ENCODE results near the gene DAZL.

DAZL gene

DNA sequence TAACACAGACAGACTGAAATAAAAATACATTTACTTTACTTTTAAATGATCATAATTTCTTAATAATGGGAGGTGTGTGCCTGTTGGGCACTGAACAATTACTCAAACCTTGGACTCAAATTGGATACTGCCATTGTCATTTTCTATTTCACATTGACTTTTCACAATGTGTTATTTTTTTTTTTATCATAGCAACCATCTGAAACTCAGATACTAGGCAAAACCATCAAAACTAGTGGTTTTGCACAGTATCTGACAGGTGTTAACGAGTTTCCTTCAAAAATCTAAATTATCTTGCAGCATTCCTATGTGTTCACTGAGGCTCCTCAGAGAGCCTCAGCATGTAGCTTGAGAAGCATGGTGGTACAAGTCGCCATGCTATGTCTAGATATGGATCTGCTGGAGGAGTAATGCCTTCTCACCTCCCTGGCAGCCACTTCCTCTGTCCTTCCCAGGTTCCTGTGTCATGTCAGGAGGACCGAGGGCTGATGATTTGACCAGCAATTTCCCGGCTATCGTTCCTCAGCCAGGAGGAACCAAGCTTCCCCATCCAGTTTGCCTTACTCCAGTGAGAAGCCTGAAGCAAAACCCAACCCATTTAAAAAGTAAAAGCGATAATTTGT is 61.9 kb downstream of the DAZL start:
- no peak for DNase-seq (ENCODE audit: low read depth)

DNA sequence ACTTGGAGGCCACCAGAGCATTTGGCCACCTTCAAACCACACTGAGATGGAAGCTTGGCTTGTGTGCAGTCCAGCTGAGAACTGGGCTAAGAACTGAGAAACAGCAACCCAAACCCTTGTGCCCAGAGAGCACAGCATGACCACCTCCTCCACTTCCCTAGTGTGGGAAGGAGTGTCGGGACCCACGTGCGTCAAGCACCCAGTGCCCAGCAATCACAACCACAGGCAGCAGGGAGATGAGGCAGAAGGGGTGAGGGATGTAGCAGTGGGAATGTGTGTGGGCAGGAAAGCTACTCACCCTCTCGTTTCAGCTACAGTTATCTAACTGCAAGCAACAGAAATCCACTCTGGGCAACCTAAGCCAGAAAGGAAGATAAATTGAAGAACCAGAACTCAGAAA is 66.7 kb downstream of the DAZL start:
- DNase-seq (ENCODE audit: low read depth): no peak

DNA sequence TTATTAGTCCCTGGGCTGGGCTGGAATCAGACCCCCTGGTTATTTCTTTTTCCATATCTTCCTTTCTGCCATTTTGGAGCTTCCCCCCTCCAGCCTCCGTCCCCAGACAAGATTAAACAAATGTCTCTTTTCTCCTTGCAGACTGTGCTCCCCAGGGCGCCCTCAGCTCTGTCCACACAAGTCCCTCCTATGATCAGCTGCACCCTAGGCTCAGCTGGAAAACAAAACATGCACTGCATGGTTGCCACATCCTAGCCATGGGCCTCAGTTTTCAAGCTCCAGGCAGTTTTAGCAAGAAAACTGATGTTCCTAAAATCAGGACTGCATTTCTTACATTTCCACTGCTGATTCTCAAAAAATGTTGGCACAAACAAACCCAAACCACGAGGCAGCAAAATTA is 68.2 kb downstream of the DAZL start:
- no peak for DNase-seq (ENCODE audit: low read depth)

Measured in GM04504 (cell line).